ENCODE measurements around the gene ANOS1. TPM values are rescaled to one million over a fixed set of nuclear protein-coding genes. Genes with fewer than 3 reads are reported as not detected.
A peak's percentile ranks its signal among the peaks of the same experiment; 100 is the strongest.

The ANOS1 gene
- polyA plus RNA-seq, 3 donors = 0.07 to 0.18 TPM; not detected in 1

GRCh38 chrX:8743126-8743732 is 11.3 kb upstream of the ANOS1 start:
- Mint-ChIP-seq H3K36me3 (no peaks in the 10 kb centered on the region), H3K9me3 (peaks cover 0 to 1% (median 0%) of the 10 kb centered on the region in 7 donors), H3K27ac (no peak overlapping the region), H3K4me3 (no peak overlapping the region), H3K27me3 (ENCODE audit: low read depth in 3 of 3) (peaks cover 8 to 15% (median 10%) of the 10 kb centered on the region in 3 donors), H3K4me1 (no peaks in the 10 kb centered on the region)
- Histone ChIP-seq H3K79me2 (ENCODE audit: insufficient read depth, low read length) (no peaks in the 10 kb centered on the region), H3K27me3 (ENCODE audit: control insufficient read depth in 2 of 2, insufficient read depth in 2 of 2, low read length in 2 of 2) (no peaks in the 10 kb centered on the region), H3K4me1 (ENCODE audit: control insufficient read depth in 1 of 2, insufficient read depth in 2 of 2, low read length in 2 of 2) (no peaks in the 10 kb centered on the region), H3K9me3 (replicated peaks in 1 of 2; ENCODE audit: control insufficient read depth in 1 of 2, insufficient read depth in 1 of 2, low read length in 2 of 2) (no peaks in the 10 kb centered on the region), H3K4me2 (replicated peaks; ENCODE audit: extremely low read depth, low read length, poor library complexity, severe bottlenecking) (no peak overlapping the region), H4K20me1 (ENCODE audit: insufficient read depth, low read length) (no peaks in the 10 kb centered on the region), H3K4me3 (replicated peaks in 1 of 3; ENCODE audit: low read depth in 2 of 3, low read length in 3 of 3) (no peak overlapping the region), H2AFZ (ENCODE audit: insufficient read depth, low read depth, low read length, poor library complexity, severe bottlenecking) (no peak overlapping the region), H3K36me3 (replicated peaks in 1 of 2; ENCODE audit: control insufficient read depth in 1 of 2, insufficient read depth in 2 of 2, low read length in 2 of 2) (no peaks in the 10 kb centered on the region), H3K27ac (ENCODE audit: low read depth in 1 of 2, low read length in 2 of 2) (no peak overlapping the region), H3K9ac (ENCODE audit: insufficient read depth, low read length, poor library complexity, severe bottlenecking) (no peak overlapping the region)
- no CpG with 5 or more reads among the region's 11 CpGs for WGBS (ENCODE audit: insufficient coverage)
- intact Hi-C loops (cut with micrococcal nuclease) = loop anchor here in 1 of 2 donors (10.0 kb wide), 2 partner anchors 962 to 1372 kb away; no protein-coding TSS in a partner anchor
- peak; percentile 74 for TF ChIP-seq CTCF (IDR thresholded peaks at IDR 0.05)
- peak; percentile 26 to 33 (median 27) for DNase-seq

- no peak overlapping the region for H2AFZ ChIP-seq (ENCODE audit: insufficient read depth, low read depth, low read length, poor library complexity, severe bottlenecking)
- TF ChIP-seq CTCF (IDR thresholded peaks at IDR 0.05) = no peak
- Mint-ChIP-seq H3K27ac (no peak overlapping the region), H3K27me3 (ENCODE audit: low read depth in 3 of 3) (peaks cover 7 to 16% (median 11%) of the 10 kb centered on the region in 3 donors), H3K9me3 (peaks cover 0 to 1% (median 0%) of the 10 kb centered on the region in 7 donors), H3K4me1 (no peaks in the 10 kb centered on the region), H3K36me3 (no peaks in the 10 kb centered on the region), H3K4me3 (no peak overlapping the region)
- no peaks in the 10 kb centered on the region for H3K79me2 ChIP-seq (ENCODE audit: insufficient read depth, low read length)
- H3K36me3 ChIP-seq (replicated peaks in 1 of 2; ENCODE audit: control insufficient read depth in 1 of 2, insufficient read depth in 2 of 2, low read length in 2 of 2) = no peaks in the 10 kb centered on the region
- H3K9me3 ChIP-seq (replicated peaks in 1 of 2; ENCODE audit: control insufficient read depth in 1 of 2, insufficient read depth in 1 of 2, low read length in 2 of 2) = no peaks in the 10 kb centered on the region
- no peaks in the 10 kb centered on the region for H3K4me1 ChIP-seq (ENCODE audit: control insufficient read depth in 1 of 2, insufficient read depth in 2 of 2, low read length in 2 of 2)
- intact Hi-C loops (cut with micrococcal nuclease) = loop anchor here in 1 of 2 donors (10.0 kb wide), 2 partner anchors 963 to 1373 kb away; no protein-coding TSS in a partner anchor
- no peaks in the 10 kb centered on the region for H3K27me3 ChIP-seq (ENCODE audit: control insufficient read depth in 2 of 2, insufficient read depth in 2 of 2, low read length in 2 of 2)
- no peak overlapping the region for H3K4me2 ChIP-seq (replicated peaks; ENCODE audit: extremely low read depth, low read length, poor library complexity, severe bottlenecking)
- no peak overlapping the region for H3K27ac ChIP-seq (ENCODE audit: low read depth in 1 of 2, low read length in 2 of 2)
- WGBS (ENCODE audit: insufficient coverage) = 87% methylated on average over 7 of the region's 10 CpGs
- no peaks in the 10 kb centered on the region for H4K20me1 ChIP-seq (ENCODE audit: insufficient read depth, low read length)
- no peak overlapping the region for H3K4me3 ChIP-seq (replicated peaks in 1 of 3; ENCODE audit: low read depth in 2 of 3, low read length in 3 of 3)
- DNase-seq = no peak
- H3K9ac ChIP-seq (ENCODE audit: insufficient read depth, low read length, poor library complexity, severe bottlenecking) = no peak overlapping the region
Measured at GRCh38 chrX:8741981-8742380, 10.0 kb upstream of the ANOS1 start.
